22Rv1 (cell line): ENCODE measurements around the gene PMVK.

Source experiments
- ZFX ChIP-seq: fragments of 450-650 bp; IDR thresholded peaks from 2 replicates; pipeline ENCODE4 v1.6.1; 2017; ENCODE audit warnings: antibody characterized with exemption, borderline replicate concordance
- TF ChIP-seq, protein P1 (sequence below): fragments of 450-650 bp; IDR thresholded peaks from 2 replicates; pipeline ENCODE4 v1.5.1; 2017; ENCODE audit warnings: mild to moderate bottlenecking

DNA sequence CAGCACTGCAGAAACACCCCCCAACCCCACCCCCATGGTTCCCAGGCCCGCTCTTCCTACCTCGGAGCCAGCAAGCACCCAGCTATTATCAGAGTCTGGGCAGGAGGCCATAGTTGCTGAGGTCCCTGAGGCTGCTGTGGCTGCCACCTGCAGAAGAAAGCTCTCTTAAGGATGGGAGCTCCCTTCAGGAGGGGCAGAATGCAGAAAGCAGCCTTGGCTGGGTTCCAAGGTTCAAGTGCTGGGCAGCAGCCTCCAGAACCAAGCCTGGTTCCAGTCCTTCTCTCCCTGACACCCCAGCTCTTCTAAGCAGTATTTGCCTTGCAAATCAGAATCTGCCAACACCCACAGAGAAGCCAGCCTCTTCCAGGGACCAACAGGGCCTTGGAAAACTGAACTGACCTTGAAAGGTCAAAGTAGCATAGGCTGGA lies 17.1 kb upstream of the PMVK start:
- TF ChIP-seq, protein P1, sequence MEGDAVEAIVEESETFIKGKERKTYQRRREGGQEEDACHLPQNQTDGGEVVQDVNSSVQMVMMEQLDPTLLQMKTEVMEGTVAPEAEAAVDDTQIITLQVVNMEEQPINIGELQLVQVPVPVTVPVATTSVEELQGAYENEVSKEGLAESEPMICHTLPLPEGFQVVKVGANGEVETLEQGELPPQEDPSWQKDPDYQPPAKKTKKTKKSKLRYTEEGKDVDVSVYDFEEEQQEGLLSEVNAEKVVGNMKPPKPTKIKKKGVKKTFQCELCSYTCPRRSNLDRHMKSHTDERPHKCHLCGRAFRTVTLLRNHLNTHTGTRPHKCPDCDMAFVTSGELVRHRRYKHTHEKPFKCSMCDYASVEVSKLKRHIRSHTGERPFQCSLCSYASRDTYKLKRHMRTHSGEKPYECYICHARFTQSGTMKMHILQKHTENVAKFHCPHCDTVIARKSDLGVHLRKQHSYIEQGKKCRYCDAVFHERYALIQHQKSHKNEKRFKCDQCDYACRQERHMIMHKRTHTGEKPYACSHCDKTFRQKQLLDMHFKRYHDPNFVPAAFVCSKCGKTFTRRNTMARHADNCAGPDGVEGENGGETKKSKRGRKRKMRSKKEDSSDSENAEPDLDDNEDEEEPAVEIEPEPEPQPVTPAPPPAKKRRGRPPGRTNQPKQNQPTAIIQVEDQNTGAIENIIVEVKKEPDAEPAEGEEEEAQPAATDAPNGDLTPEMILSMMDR, result no peak
- no peak for TF ChIP-seq ZFX
